MM.1S (cell line): Measurements from ENCODE around the gene FMN1.

Source experiments
- DNase-seq: peaks from one replicate; pipeline ENCODE4 v3.0.0-alpha.2; 2015
- H2AFZ ChIP-seq: fragments of 300-600 bp; sonication (generic); 2 replicates; pipeline ENCODE4 v1.6.0; 2016; ENCODE audit warnings: antibody characterized with exemption, low read length
- H3F3A ChIP-seq: fragments of 300-600 bp; sonication (generic); 2 replicates; pipeline ENCODE4 v1.6.1; 2016; ENCODE audit warnings: mild to moderate bottlenecking, antibody characterized with exemption, low read length, moderate library complexity, mixed read lengths; ENCODE audit not compliant: insufficient read depth
- H3K27ac ChIP-seq: fragments of 300-600 bp; sonication (generic); 2 replicates; pipeline ENCODE4 v1.5.1; 2016; ENCODE audit warnings: mild to moderate bottlenecking, low read length
- H3K27me3 ChIP-seq: fragments of 300-600 bp; sonication (generic); replicated peaks from 2 replicates; pipeline ENCODE4 v1.6.0; 2016; ENCODE audit warnings: low read length; ENCODE audit not compliant: insufficient read depth
- H3K36me3 ChIP-seq: fragments of 300-600 bp; sonication (generic); replicated peaks from 2 replicates; pipeline ENCODE4 v1.6.1; 2016; ENCODE audit warnings: mild to moderate bottlenecking, low read length, mixed read lengths; ENCODE audit not compliant: insufficient read depth
- H3K4me1 ChIP-seq: fragments of 300-600 bp; sonication (generic); 2 replicates; pipeline ENCODE4 v1.6.1; 2016; ENCODE audit warnings: low read length, mixed read lengths
- H3K4me2 ChIP-seq: fragments of 300-600 bp; sonication (generic); 2 replicates; pipeline ENCODE4 v1.6.0; 2016; ENCODE audit warnings: low read depth, low read length
- H3K4me3 ChIP-seq: fragments of 300-600 bp; sonication (generic); 2 replicates; pipeline ENCODE4 v1.5.1; 2016; ENCODE audit warnings: low read length, mixed read lengths
- H3K79me2 ChIP-seq: fragments of 300-600 bp; sonication (generic); 2 replicates; pipeline ENCODE4 v1.6.1; 2016; ENCODE audit warnings: mixed run types, low read length, mixed read lengths
- H3K9ac ChIP-seq: fragments of 300-600 bp; sonication (generic); 2 replicates; pipeline ENCODE4 v1.6.1; 2016; ENCODE audit warnings: low read length, mixed read lengths
- H3K9me2 ChIP-seq: fragments of 300-600 bp; sonication (generic); replicated peaks from 2 replicates; pipeline ENCODE4 v1.6.1; 2016; ENCODE audit warnings: mild to moderate bottlenecking, low read length, mixed read lengths; ENCODE audit not compliant: insufficient read depth
- H3K9me3 ChIP-seq: fragments of 300-600 bp; sonication (generic); replicated peaks from 2 replicates; pipeline ENCODE4 v1.6.1; 2016; ENCODE audit warnings: mild to moderate bottlenecking, low read length, mixed read lengths; ENCODE audit not compliant: insufficient read depth
- H4K20me1 ChIP-seq: fragments of 300-600 bp; sonication (generic); 2 replicates; pipeline ENCODE4 v1.6.1; 2016; ENCODE audit warnings: mild to moderate bottlenecking, low read length, moderate library complexity, mixed read lengths; ENCODE audit not compliant: insufficient read depth
- EZH2 ChIP-seq: fragments of 300-600 bp; sonication (generic); optimal IDR thresholded peaks from 2 replicates; pipeline ENCODE3; 2017; ENCODE audit warnings: low read depth, mild to moderate bottlenecking, antibody characterized with exemption, low read length, mixed read lengths
- EZH2phosphoT487 ChIP-seq: fragments of 300-600 bp; sonication (generic); IDR thresholded peaks from 2 replicates; pipeline ENCODE4 v1.6.1; 2018; ENCODE audit warnings: antibody characterized with exemption, low read length
- TF ChIP-seq, protein P1 (sequence below): fragments of 300-600 bp; sonication (generic); IDR thresholded peaks from 2 replicates; pipeline ENCODE4 v1.5.1; 2016; ENCODE audit warnings: antibody characterized with exemption, low read length, mixed read lengths

Gene FMN1

DNA sequence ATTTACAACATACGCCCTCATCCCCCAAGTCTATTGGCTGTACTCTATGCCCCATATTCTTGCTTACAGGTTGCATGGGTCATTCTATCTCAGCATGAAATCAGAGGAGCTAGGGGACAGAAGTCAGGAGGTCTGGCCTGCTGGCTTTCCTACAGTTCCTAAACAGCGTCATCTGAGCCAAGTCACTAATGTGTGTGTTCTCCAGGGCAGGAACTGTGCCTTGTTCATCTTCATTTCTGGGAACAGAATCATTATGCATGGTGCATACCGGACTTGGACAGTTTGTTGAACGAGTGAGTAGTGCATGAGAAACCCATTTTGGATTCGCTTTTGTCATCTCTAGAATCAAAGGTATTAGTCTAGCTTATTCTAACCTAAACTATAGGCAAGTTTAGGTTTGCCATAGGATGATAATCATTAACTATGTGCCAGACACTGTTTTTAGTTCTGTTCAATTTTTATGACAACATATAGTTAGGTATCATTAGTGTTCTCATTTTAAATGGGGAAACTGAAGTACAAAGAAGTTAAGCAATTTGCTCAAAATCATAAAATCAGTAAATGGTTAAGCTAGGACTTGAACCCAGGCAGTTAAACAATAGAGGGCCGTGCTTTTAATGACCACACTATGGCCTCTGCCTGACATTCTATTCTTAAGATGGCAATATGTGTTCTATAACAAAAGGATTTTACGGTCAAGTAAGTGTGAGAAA lies 105.2 kb downstream of the FMN1 start:
- DNase-seq = no peak
- Histone ChIP-seq H3K4me1 (peaks cover 4% of the 10 kb centered on the region; the same call in 1 of the 2 replicates), H2AFZ (no peak overlapping the region), H3K4me3 (no peak overlapping the region), H3K27ac (no peak overlapping the region), H3K9me2 (no peaks in the 10 kb centered on the region), H3K36me3 (no peaks in the 10 kb centered on the region), H3F3A (no peaks in the 10 kb centered on the region), H3K4me2 (no peak overlapping the region), H3K79me2 (no peaks in the 10 kb centered on the region), H3K27me3 (no peaks in the 10 kb centered on the region), H4K20me1 (no peaks in the 10 kb centered on the region), H3K9ac (no peak overlapping the region), H3K9me3 (no peaks in the 10 kb centered on the region)
- no peak for TF ChIP-seq EZH2
- TF ChIP-seq, protein P1, sequence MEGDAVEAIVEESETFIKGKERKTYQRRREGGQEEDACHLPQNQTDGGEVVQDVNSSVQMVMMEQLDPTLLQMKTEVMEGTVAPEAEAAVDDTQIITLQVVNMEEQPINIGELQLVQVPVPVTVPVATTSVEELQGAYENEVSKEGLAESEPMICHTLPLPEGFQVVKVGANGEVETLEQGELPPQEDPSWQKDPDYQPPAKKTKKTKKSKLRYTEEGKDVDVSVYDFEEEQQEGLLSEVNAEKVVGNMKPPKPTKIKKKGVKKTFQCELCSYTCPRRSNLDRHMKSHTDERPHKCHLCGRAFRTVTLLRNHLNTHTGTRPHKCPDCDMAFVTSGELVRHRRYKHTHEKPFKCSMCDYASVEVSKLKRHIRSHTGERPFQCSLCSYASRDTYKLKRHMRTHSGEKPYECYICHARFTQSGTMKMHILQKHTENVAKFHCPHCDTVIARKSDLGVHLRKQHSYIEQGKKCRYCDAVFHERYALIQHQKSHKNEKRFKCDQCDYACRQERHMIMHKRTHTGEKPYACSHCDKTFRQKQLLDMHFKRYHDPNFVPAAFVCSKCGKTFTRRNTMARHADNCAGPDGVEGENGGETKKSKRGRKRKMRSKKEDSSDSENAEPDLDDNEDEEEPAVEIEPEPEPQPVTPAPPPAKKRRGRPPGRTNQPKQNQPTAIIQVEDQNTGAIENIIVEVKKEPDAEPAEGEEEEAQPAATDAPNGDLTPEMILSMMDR = no peak
- no peak for TF ChIP-seq EZH2phosphoT487

DNA sequence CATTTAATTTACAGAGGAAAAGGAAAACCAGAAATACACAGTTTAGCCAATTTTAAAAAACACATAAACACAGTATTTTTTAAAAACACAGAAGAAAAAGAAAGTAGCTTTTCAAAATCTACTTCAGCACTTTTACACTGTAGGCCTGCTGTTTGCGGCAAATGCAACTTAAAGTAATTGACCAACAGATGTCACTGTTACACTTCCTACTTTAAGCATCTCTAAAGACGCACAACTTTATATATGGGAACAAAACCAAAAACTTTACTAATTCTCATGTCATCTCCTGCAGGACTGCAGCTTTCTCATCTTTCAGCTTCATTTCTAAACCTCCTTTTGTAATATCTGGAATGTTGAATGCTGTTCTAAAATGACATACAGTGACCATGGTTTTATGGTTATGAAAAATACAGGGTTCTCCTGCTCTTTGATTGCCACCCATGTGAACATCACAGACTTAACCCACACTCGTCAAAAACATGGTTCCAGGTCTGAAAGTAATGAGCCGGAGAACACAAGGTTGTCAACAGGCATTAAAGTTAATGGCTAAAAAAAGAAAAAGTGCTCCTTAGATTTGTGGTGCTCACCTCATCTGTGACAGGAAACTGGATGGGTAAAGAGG lies 107.9 kb downstream of the FMN1 start:
- Histone ChIP-seq H2AFZ (no peak overlapping the region), H4K20me1 (no peaks in the 10 kb centered on the region), H3K4me3 (no peak overlapping the region), H3K27ac (no peak overlapping the region), H3K79me2 (no peaks in the 10 kb centered on the region), H3K36me3 (no peaks in the 10 kb centered on the region), H3K9me2 (no peaks in the 10 kb centered on the region), H3K4me2 (no peak overlapping the region), H3K9me3 (no peaks in the 10 kb centered on the region), H3K9ac (no peak overlapping the region), H3K4me1 (peaks cover 4% of the 10 kb centered on the region; the same call in 1 of the 2 replicates), H3K27me3 (no peaks in the 10 kb centered on the region), H3F3A (no peaks in the 10 kb centered on the region)
- peak; percentile 78 for DNase-seq
- TF ChIP-seq, protein P1 = peak; percentile 74
- TF ChIP-seq EZH2 = no peak
- no peak for TF ChIP-seq EZH2phosphoT487

DNA sequence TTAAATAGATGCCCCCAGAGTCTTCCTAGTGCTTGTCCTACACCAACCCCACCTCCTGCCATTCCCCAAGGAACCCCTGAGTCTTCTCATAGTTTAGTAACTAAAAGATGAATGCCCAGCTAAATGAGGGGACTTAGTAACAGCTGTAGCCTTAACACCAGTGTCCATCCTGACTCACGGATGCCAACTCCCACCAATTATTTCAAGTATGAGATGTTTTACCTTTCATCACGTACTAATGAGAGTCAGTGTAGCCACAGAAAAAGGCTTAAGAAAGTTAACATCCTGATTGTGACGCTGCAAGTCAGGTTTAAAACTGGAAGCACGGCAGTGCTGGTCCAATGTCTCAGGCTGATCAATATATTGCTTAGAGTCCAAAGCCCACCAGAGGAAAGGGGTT lies 109.9 kb downstream of the FMN1 start:
- no peaks in the 10 kb centered on the region for H3K4me1 ChIP-seq
- no peak for TF ChIP-seq EZH2phosphoT487
- no peak for TF ChIP-seq EZH2
- TF ChIP-seq, protein P1 = no peak
- no peak overlapping the region for H2AFZ ChIP-seq
- no peak overlapping the region for H3K27ac ChIP-seq
- no peak overlapping the region for H3K9ac ChIP-seq
- no peaks in the 10 kb centered on the region for H3K9me2 ChIP-seq
- no peaks in the 10 kb centered on the region for H3K79me2 ChIP-seq
- no peaks in the 10 kb centered on the region for H3K36me3 ChIP-seq
- no peak for DNase-seq
- no peak overlapping the region for H3K4me2 ChIP-seq
- H3K27me3 ChIP-seq = no peaks in the 10 kb centered on the region
- H3F3A ChIP-seq = no peaks in the 10 kb centered on the region
- H3K4me3 ChIP-seq = no peak overlapping the region
- H3K9me3 ChIP-seq = no peaks in the 10 kb centered on the region
- H4K20me1 ChIP-seq = no peaks in the 10 kb centered on the region
